Fibroblast of villous mesenchyme (primary cell): ENCODE results near the gene MCEMP1. TPM values are rescaled to one million over a fixed set of nuclear protein-coding genes. Genes with fewer than 3 reads are reported as not detected.

Source experiments
- DNase-seq: peaks from one replicate; pipeline ENCODE4 v3.0.0-alpha.2; 2010; ENCODE audit warnings: low read depth
- H3K4me3 ChIP-seq: 2 replicates; pipeline ENCODE4 v1.5.1; 2011; ENCODE audit warnings: low read depth, mild to moderate bottlenecking, low read length
- CTCF ChIP-seq: IDR thresholded peaks from 2 replicates; pipeline ENCODE4 v1.5.1; 2012; ENCODE audit warnings: low read depth, mild to moderate bottlenecking, low read length; ENCODE audit not compliant: insufficient read depth
- total RNA-seq: library from RNA; depleted of rRNA; stranded (reverse); fragments of >200 nt; gene quantifications from 2 replicates; pipeline ENCODE4 v1.2.3, GENCODE V29; 2012

Gene MCEMP1
- total RNA-seq, 1 donor: not detected

GRCh38 chr19:7670150-7670783, 6.6 kb upstream of the MCEMP1 start:
- H3K4me3 ChIP-seq: no peak overlapping the region
- TF ChIP-seq CTCF: no peak
- DNase-seq: no peak

- no peak for DNase-seq
- TF ChIP-seq CTCF: no peak
- no peak overlapping the region for H3K4me3 ChIP-seq
Measured at GRCh38 chr19:7670790-7671189, 6.1 kb upstream of the MCEMP1 start.

GRCh38 chr19:7672522-7672921, 4.4 kb upstream of the MCEMP1 start:
- DNase-seq: no peak
- TF ChIP-seq CTCF: no peak

GRCh38 chr19:7674010-7675005, 2.6 kb upstream of the MCEMP1 start:
- peak; percentile 83 for DNase-seq
- TF ChIP-seq CTCF: no peak
- H3K4me3 ChIP-seq: no peak overlapping the region

More at GRCh38 chr19:7672522-7672921, 4.4 kb upstream of the MCEMP1 start:
- no peak overlapping the region for H3K4me3 ChIP-seq

GRCh38 chr19:7676376-7676775, 514 bp upstream of the MCEMP1 start:
- H3K4me3 ChIP-seq: no peak overlapping the region
- DNase-seq: no peak
- no peak for TF ChIP-seq CTCF

- TF ChIP-seq CTCF: no peak
- no peak overlapping the region for H3K4me3 ChIP-seq
- no peak for DNase-seq
Measured at GRCh38 chr19:7677669-7678311, 900 bp downstream of the MCEMP1 start.
